GM21723 (cell line): ENCODE measurements around the gene GOLGA8N.
"Not testable (repeated sequence)": the region's sequence is repeated elsewhere in the genome, so short reads cannot be mapped to it uniquely, and the experiment has no call there.

Source experiments
- ATAC-seq: cut with Tn5 transposase; IDR thresholded peaks from one replicate; pipeline ENCODE4 v1.9.1; 2021; ENCODE audit warnings: mild to moderate bottlenecking, moderate library complexity; ENCODE audit not compliant: unreplicated experiment

Gene GOLGA8N

DNA sequence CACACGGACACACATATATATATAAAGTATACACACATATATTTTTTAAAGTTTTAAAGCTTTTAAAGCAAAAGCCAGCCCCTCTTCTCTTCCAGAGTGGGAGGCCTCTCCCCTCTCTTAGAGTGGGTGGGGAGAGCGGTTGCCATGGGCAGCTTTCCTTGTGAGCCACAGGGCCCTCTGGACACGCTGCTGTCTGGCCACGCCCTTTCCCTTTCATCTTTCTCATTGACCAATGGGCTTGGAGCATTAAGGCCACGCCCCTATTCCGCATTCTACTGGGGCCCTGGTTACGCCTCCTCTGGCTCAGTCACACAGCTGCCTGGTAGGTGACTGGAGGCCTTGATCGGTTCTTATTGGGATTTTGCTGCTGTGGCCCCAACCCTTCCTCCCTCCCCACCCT lies at the start of gene GOLGA8N:
TSS of gene GOLGA8N (plus strand) at position 306 of the 400 bp plus-strand sequence.
- ATAC-seq = not testable (repeated sequence)

DNA sequence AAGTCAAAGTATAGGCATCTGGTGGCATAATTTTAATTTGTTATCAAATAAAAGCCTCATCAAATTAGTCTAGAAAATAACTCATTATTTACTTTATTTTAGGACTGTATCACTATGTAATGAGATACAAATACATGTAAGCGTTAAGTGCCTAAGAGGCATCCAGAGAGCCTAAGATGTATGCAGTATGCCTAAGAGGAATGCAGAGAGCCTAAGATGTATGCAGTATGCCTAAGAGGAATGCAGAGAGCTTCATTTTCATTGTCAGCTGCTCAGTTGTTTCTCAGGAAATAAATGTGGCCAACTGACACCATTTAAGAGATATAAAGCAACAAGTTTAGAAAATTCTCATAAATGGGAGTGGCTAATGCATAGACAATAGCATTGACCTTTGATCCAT lies 49.8 kb upstream of the GOLGA8N start:
- not testable (repeated sequence) for ATAC-seq

DNA sequence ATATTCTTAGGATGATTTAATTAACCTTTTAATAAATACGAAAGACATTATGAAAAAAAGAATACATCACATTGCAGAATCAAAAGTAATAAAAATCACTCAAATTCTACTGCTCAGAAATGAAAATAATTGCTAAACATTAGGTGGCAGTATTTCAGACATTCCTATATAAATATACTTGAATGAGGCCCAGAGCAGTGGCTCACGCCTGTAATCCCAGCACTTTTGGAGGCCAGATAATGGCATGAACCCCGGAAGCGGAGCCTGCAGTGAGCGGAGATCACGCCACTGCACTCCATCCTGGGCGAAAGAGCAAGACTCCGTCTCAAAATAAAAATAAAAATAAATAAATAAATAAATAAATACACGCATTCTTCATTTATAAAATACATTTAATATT lies 48.1 kb upstream of the GOLGA8N start:
- not testable (repeated sequence) for ATAC-seq

DNA sequence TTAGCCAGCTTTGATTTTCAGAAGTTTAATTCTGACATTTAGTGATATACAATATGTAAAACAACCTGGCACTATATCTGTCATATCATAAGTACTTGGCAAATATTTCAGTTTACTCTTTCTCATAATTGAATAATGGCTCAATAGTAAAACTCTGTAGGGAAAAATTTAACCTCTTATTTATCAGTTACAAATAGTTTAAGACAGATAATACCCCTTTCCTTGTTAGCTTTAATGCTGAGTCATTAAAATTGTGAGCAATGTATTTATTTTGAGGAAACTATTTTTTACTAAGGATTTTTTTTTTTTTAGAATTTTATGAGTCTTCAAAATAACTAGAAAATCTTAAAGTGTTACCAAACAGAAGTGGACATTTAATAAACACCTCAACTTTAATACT lies 38.7 kb upstream of the GOLGA8N start:
- not testable (repeated sequence) for ATAC-seq

DNA sequence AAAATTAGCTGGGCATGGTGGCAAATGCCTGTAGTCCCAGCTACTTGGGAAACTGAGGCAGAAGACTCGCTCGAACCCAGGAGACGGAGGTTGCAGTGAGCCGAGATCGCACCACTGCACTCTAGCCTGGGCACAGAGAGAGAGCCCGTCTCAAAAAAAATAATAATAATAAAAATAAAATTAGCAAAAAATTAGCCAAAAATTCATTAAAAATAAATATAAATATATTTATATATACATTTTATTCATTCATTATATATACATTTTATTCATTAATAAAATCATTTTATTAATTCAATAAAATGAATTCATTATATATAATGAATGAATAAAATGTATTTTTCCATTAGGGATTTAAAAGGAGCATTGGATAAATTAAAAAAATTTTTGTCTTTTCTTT lies 31.1 kb upstream of the GOLGA8N start:
- not testable (repeated sequence) for ATAC-seq

DNA sequence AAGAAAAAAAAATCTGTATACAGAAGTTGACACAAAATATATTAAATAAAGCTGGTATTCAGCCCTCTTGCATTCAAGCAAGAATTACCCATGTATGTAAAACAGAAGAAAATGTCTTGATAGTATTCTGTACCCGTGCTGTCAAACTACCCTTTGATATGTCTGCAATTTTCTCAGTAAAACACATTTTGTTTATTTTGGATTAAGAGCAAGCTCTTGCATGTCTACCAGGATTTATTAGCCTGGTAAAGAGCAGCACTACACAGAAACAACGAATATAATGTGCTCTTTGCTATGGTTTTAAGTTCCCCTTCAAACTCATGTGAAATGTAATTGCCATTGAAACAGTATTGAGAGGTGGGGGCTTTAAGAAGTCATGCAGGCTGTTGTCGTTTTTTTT lies 24.3 kb upstream of the GOLGA8N start:
- not testable (repeated sequence) for ATAC-seq

DNA sequence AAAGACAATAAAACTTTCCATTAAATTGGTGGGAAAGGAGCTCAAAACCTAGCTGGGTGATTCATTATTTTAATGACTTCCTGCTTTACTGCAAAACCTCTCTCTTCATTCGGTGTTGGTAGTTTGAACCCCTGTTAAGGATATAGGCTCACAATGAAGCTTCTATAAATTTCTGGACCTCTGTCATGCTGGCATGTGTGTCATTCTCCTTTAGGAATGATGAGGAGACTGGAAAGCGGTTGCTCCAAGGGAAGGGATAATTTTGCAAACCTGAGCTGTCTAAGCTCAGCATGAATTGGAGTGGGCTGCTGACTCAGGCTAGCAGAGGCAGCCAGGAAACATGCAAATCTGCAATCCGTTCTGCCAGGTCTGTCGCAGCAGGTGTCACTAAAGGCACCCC lies 14.8 kb upstream of the GOLGA8N start:
- ATAC-seq = not testable (repeated sequence)

DNA sequence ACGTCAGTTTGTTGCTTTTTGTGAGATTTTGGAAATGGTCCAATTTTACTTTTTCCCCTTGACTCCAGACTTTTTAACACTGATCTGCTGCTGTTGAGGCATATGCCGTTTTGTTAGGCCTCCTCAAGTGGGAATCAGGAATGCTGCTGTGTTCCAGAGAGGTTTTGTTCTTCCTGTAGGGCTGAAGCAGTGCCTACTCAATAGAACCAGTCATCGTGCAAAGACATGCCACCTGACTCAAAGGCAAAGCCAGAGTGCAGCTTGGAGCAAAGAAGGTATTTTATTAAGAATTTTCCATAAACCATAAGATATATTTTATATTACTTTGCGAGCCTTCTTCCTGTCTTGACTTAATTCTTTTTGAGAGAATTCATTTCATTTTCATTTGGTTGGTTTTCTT lies 7.4 kb upstream of the GOLGA8N start:
- not testable (repeated sequence) for ATAC-seq

DNA sequence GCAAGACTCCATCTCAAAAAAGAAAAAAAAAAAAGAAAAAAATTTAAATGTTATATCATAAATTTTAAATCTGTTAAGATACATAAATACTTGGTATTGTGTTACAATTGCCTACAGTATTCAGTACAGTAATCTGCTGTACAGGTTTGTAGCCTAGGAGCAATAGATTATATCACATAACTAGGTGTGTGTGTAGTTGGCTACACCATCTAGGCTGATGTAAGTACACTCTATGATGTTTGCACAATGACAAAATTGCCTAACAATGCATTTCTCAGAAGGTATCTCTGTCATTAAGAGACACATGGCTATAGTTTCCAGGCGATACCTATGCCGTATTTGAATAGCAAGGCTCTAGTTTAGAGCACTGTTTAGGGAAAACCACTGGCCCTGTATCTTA lies 16.3 kb downstream of the GOLGA8N start:
- not testable (repeated sequence) for ATAC-seq

DNA sequence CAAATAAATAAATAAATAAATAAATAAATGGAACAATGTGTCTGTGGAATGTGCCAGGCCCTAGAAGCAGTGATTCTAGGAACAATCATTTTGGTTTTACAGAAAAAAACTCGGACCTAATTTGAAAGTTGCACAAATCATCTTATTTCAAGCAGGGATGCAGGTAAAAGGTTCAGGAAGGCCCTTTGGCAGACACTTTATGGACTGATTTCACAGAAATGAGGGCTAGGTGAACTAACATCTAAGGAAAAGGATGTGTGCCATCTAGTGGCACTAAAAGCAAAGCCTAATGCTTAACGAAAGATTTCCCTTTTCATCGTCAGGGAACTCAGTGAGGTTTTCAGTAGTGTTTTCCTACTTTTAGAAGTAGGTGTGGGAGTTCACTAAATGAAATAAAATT lies 17.5 kb downstream of the GOLGA8N start:
- ATAC-seq = not testable (repeated sequence)

DNA sequence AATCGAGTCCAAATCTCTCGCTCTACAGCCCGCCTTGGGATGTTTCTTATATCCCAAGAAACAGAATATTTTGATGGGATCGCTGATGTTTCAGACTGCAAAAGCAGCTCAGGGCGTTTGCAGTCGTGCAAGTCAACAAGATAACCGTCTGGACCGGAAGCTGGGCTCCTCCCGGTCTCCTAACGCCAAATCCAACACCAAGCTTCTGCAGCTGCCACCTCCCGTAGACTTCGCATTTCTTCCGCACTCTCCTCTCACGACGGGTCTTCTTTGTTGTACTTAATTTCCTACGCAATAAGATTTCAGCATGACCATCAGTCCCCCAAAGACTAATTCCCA lies 21.4 kb downstream of the GOLGA8N start:
- peak; percentile 27 for ATAC-seq

DNA sequence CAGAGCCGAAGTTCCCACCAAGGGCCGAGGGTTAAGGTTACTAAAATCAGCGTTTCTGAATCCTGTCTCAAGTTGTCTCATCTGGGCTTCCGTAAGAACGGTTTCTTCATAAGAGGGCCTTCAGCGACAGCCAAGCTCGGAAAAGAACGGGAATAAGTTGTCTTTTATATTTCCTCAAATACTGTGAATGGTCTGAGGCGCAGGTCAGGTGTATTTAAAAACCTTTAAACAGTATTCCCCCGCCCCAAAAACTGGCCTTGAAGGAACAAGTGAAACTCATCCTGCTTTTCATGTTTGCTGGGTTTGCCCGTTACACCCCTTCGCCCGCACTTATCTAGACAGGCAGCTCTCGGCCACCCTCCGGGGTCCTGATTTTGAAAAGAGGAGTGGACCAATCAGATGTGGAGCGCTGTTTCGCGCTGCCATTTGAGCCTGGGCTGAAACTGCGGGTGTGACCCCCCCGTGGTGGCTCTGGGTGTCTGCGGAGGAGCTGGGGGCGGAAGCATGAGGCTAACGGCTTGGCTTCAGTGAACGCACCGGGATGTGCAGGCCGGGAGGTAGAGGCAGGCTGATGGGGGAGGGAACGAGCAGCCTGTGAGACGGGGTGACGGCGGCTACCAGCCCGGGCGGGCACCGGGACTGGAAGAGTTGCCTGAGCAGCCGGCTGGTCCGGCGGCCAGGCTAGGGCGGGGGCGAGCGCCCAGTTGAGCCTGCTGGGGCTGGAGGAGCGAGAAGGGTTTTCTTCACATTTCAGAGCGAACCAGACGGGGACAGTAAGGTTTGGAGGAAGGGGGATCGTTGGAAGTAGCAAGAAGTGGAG lies 22.0 kb downstream of the GOLGA8N start, which contains the start of gene ARHGAP11A:
TSS of gene ARHGAP11A (plus strand) at position 454 of the 820 bp plus-strand sequence. CDS start 708 bp downstream, outside the sequence.
- ATAC-seq = peak; percentile 74

DNA sequence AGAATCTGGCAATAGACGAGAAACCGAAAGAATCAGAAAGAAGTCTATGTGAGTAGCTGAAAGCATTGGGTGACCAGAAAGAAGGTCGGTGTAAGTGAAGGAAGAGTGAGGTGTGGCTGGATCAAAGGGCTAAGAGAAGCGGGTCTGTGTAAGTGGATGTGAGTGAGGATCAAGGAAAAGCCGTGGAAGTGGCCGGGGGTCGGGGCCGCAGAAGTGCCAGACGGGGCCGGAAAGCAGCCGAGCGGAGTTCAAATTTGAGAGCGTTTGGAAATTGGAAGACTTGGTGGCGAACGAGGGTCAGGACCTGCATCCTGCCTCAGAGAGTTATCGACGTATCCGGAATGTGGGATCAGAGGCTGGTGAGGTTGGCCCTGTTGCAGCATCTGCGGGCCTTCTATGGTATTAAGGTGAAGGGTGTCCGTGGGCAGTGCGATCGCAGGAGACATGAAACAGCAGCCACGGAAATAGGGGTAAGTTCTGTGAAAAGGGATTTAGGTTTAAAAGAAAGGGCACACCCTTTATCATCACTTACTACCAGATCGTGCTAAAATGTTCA lies 22.7 kb downstream of the GOLGA8N start:
- ATAC-seq = peak; percentile 27

DNA sequence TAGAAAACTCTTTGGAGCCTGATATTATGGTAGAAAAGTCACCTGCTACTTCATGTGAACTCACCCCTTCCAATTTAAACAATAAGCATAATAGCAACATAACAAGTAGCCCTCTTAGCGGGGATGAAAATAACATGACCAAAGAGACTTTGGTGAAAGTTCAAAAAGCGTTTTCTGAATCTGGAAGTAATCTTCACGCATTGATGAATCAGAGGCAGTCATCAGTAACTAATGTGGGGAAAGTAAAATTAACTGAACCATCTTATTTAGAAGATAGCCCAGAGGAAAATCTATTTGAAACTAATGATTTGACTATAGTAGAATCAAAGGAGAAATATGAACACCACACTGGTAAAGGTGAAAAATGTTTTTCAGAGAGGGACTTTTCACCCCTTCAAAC lies 43.2 kb downstream of the GOLGA8N start:
- ATAC-seq = no peak

DNA sequence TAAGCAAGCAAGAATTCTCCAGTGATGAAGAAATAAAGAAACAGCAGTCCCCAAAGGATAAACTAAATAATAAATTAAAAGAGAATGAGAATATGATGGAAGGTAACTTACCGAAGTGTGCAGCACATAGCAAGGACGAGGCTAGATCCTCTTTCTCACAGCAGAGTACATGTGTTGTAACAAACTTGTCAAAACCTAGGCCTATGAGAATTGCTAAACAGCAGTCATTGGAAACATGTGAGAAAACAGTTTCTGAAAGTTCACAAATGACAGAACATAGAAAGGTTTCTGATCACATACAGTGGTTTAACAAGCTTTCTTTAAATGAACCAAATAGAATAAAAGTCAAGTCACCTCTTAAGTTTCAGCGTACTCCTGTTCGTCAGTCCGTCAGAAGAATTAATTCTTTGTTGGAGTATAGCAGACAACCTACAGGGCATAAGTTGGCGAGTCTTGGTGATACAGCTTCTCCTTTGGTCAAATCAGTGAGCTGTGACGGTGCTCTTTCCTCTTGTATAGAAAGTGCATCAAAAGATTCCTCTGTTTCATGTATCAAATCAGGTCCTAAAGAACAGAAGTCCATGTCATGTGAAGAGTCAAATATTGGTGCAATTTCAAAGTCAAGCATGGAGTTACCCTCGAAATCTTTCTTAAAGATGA lies 43.8 kb downstream of the GOLGA8N start:
- ATAC-seq = peak; percentile 65

DNA sequence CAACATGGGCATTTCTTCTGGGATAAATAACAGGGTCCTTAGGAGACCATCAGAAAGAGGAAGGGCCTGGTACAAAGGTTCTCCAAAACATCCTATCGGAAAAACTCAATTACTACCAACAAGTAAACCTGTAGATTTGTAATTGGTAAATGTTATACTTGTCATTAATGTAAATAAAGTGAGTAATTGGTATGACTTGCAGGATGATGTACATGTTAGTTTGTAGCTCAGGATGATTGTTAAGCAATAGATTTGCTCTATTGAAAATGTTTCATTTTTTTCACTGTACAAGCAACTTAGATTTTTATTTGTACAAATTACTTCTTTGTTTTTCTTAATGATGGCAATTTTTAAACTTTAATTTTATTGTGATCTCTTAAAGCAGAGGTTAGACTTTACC lies 44.4 kb downstream of the GOLGA8N start:
- no peak for ATAC-seq

DNA sequence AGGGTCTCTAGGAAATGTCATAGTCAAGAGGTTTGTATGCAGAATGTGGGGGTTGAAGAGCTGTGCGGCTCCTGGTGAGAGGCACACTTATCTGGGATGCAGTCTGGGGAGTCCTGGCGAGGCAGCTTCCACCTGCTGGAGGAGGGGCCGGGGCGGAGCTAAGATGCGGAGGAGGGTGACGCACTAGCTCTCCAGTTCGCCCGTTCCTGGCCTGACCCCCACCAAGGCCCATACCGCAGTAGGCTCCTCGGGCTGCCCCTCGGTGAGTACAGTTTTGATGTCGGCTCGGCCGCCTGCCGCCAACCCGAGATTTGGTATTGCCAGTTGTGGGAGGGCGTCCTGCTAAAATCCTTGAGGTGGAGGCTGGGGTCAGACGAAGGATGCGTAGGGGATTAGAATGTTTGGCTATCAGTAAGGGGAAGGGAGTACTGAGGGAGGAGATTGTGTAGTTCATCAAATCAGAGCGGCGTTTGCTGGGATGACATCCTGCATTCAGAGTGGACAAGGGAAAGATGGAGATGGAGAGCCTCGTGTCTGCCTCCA lies 48.3 kb downstream of the GOLGA8N start, which contains the start of gene SCG5:
TSS of gene SCG5 (plus strand) at position 194 of the 543 bp plus-strand sequence. CDS start 1,883 bp downstream, outside the sequence.
- no peak for ATAC-seq

DNA sequence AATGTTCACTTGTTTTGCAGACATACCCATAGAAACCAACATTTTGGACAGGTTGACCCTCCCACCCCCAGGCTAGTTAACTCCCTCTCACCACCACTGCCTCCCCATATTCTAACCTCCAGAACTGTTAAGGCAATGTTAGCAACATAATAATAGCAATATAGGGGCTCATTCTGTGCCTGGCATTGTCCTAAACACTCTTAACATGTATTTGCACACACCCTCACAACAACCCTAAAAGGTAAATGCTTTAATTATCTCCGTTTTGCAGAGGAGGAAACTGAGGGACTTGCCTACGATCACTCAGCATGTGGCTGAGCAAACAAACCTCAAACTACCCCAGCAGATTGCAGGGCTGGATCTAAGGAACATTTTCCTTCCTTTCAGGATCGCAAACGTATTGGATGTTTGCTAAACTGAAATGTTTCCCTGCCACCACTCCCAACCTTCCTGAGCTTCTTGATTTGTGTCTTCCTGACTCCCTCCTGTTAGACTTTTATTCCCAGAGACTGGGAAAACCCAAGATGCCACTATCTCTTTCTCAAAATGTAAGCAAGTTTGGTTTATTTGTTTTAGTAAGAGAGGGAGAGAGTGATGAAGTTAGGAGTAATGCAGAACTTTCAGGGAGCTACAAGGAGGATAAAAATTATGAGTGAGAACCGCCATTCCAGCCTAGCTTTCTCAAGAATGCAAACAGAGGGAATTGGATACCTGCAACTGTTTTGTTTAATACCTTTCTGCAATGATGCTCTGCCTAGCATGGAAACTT lies 49.6 kb downstream of the GOLGA8N start:
- no peak for ATAC-seq

DNA sequence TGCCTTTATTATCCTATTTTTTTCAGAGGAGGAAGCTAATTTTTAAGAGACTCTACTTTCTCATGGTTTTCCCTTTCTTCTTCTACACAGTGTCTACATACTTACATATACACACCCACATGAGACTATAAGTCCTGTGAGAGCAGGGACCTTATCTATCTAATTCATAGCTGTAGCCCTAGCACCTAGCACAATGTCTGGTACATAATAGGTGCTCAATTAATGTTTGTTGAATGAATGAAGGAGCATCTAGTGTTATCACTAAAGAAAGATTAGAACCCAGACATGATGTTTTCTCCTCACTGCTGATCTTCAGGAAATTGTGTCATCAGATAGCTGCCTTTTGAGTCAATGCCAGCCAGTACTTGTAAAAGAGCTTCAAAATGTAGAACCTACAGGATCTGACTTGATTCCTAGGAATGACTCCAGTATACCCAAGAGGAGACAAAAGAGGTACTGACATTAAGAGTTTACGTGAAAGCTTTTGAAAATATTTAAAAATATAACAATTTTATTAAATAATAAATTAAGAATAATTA lies 50.7 kb downstream of the GOLGA8N start:
- no peak for ATAC-seq

DNA sequence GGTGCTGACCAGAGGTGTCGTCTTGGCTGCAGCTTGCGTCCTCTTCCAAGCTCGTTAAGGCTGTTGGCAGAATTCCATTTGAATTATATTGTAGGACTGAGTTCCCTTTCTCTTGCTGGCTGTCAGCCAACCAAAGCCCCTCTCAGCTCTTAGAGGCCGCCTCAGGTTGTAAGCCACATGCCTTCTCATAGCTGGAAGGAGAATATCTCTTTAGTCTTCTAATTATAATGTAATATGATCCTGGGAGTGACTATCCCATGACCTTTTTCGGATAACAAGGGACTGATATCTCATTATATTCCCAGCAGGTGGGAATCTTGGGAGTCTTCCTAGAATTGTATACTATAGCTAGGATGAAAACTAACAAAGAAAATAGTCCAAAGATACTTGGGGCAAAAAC lies 53.0 kb downstream of the GOLGA8N start:
- no peak for ATAC-seq
